Measurements from ENCODE around the gene GABRG3.

- no peak for TF ChIP-seq CTCF (IDR thresholded peaks at IDR 0.05; ENCODE audit: insufficient read depth, low read depth, low read length)
- no peak for TF ChIP-seq EZH2 (IDR thresholded peaks at IDR 0.05; ENCODE audit: insufficient read depth, low read length)
These were observed 110.9 kb downstream of the GABRG3 start for GRCh38 chr15:27081676-27082418.

All from astrocyte (in vitro differentiated cells and primary cell).